HepG2 (cell line): ENCODE measurements around the gene TMC8. TPM values are rescaled to one million over a fixed set of nuclear protein-coding genes. Genes with fewer than 3 reads are reported as not detected.

Experiments used
- ATF2 ChIP-seq: sonication (generic); formaldehyde crosslinking; IDR thresholded peaks from 2 replicates; pipeline ENCODE4 v1.4.0; 2020; ENCODE audit warnings: missing genetic modification reagents
- CREBL2 ChIP-seq: sonication (generic); formaldehyde crosslinking; IDR thresholded peaks from 2 replicates; pipeline ENCODE4 v1.8.1; 2023; ENCODE audit warnings: missing genetic modification reagents, mild to moderate bottlenecking, borderline replicate concordance
- CSRNP1 ChIP-seq: sonication (generic); formaldehyde crosslinking; IDR thresholded peaks from 2 replicates; pipeline ENCODE4 v1.8.1; 2023; ENCODE audit warnings: mild to moderate bottlenecking, missing genetic modification reagents
- CTCF ChIP-seq: sonication (generic); formaldehyde crosslinking; IDR thresholded peaks from 2 replicates; pipeline ENCODE4 v1.5.0; 2020; ENCODE audit warnings: mild to moderate bottlenecking, missing genetic modification reagents, moderate library complexity
- ELK4 ChIP-seq: sonication (generic); formaldehyde crosslinking; IDR thresholded peaks from 2 replicates; pipeline ENCODE4 v1.9.0; 2021; ENCODE audit warnings: missing genetic modification reagents, borderline replicate concordance
- HNRNPL ChIP-seq: fragments of 200-400 bp; formaldehyde crosslinking; IDR thresholded peaks from 2 replicates; pipeline ENCODE4 v1.6.1; 2017; ENCODE audit warnings: mild to moderate bottlenecking, low read depth, low read length
- IRF1 ChIP-seq: sonication (generic); formaldehyde crosslinking; IDR thresholded peaks from 2 replicates; pipeline ENCODE4 v1.4.0; 2020; ENCODE audit warnings: low read depth, mild to moderate bottlenecking, missing genetic modification reagents
- TARDBP ChIP-seq: sonication (generic); formaldehyde crosslinking; IDR thresholded peaks from 2 replicates; pipeline ENCODE4 v1.8.0; 2022; ENCODE audit warnings: mild to moderate bottlenecking, missing genetic modification reagents
- TERF1 ChIP-seq: sonication (generic); formaldehyde crosslinking; IDR thresholded peaks from 2 replicates; pipeline ENCODE4 v1.8.0; 2022; ENCODE audit warnings: mild to moderate bottlenecking, missing genetic modification reagents, moderate library complexity
- ZBTB2 ChIP-seq: sonication (generic); formaldehyde crosslinking; IDR thresholded peaks from 2 replicates; pipeline ENCODE4 v1.8.0; 2022; ENCODE audit warnings: low read depth, missing genetic modification reagents
- ZNF24 ChIP-seq: fragments of 450-650 bp; IDR thresholded peaks from 2 replicates; pipeline ENCODE4 v1.6.1; 2017; ENCODE audit warnings: antibody characterized with exemption, mild to moderate bottlenecking
- ZNF253 ChIP-seq: sonication (generic); formaldehyde crosslinking; IDR thresholded peaks from 2 replicates; pipeline ENCODE4 v1.8.0; 2022; ENCODE audit warnings: mild to moderate bottlenecking, missing genetic modification reagents, borderline replicate concordance
- ZNF605 ChIP-seq: sonication (generic); formaldehyde crosslinking; IDR thresholded peaks from 2 replicates; pipeline ENCODE4 v1.8.0; 2022; ENCODE audit warnings: mild to moderate bottlenecking, missing genetic modification reagents
- ZNF792 ChIP-seq: IDR thresholded peaks from 2 replicates; pipeline ENCODE4 v1.6.1; 2016
- polyA plus RNA-seq, 8 experiments: library from polyadenylated mRNA; depleted of rRNA in 3 of 8; stranded (reverse) in 7 of 8; unstranded in 1 of 8; fragments of >200 nt; fragmentation: Illumina TruSeq in 4 of 8; extraction: Trizol in 4 of 8; gene quantifications; 2 replicates each; pipeline versions ENCODE4 v1.2.1 to v1.2.3, GENCODE V29; 2011 to 2016; ENCODE audit warnings: low read depth in 4 of 8, missing spikeins in 1 of 8, mixed read lengths in 1 of 8; ENCODE audit not compliant: insufficient read depth in 1 of 8
- total RNA-seq, 5 experiments: library from RNA; depleted of rRNA; stranded (reverse); fragments of >200 nt; fragmentation: Illumina TruSeq; extraction: Trizol; gene quantifications; 2 replicates each; pipeline ENCODE4 v1.2.3, GENCODE V29; 2016; ENCODE audit warnings: low read depth in 1 of 5

The TMC8 gene
- total and polyA plus RNA-seq, 2 of the 13 experiments (the other 11 are each of a cell fraction or from before 2014, with no cell fraction given) = 0.53 to 7.8 TPM

- TF ChIP-seq CTCF (CRISPR knock-in tag) (peak; percentile 14; the same call in 1 of the 2 replicates), CSRNP1 (peak; percentile 85; the same call in 1 of the 2 replicates), IRF1 (no peak), TERF1 (CRISPR knock-in tag) (no peak), ZNF605 (no peak), CREBL2 (CRISPR knock-in tag) (no peak), ZNF792 (CRISPR knock-in tag) (peak; percentile 86; the same call in 1 of the 2 replicates), ATF2 (CRISPR knock-in tag) (no peak; the same call in 1 of the 2 replicates), ELK4 (CRISPR knock-in tag) (no peak), ZNF24 (no peak), ZBTB2 (CRISPR knock-in tag) (no peak), ZNF253 (no peak), HNRNPL (peak; percentile 70; the same call in 1 of the 2 replicates), TARDBP (CRISPR knock-in tag) (peak; percentile 87; the same call in 1 of the 2 replicates)
These were observed 14.4 kb downstream of the TMC8 start (continued) for GRCh38 chr17:78144736-78145641.
